K562 (cell line): ENCODE results near the gene GPR37. TPM values are rescaled to one million over a fixed set of nuclear protein-coding genes. Genes with fewer than 3 reads are reported as not detected.

Experiments used
- ATAC-seq: fragments of 200-7000 bp; cut with Tn5 transposase; 3 replicates; pipeline ENCODE4 v1.9.1; 2020; ENCODE audit warnings: moderate library complexity
- BruUV-seq: library from RNA; stranded (reverse); fragments of 400-500 nt; replicated peaks from 2 replicates; lab custom pipeline; 2021; lab: Mats Ljungman, UMichigan
- CTCF ChIA-PET: fragments of 300-600 bp; formaldehyde crosslinking; extraction: SDS; loops from one replicate; lab custom pipeline; 2021; ENCODE audit warnings: low intra/inter-chr PET ratio; lab: Yijun Ruan, JAX
- POLR2A ChIA-PET: fragments of 300-600, 350-650 bp; sonication (Branson Sonifier 250); formaldehyde crosslinking; extraction: SDS; loops from one replicate; lab custom pipeline; 2021; ENCODE audit warnings: antibody characterized with exemption, inconsistent platforms; lab: Yijun Ruan, JAX
- DNase-seq, 4 experiments: peaks; one replicate each; pipeline versions ENCODE4 v3.0.0 to v3.0.0-alpha.2; 2011 to 2018; ENCODE audit warnings: low spot score in 3 of 4, mixed read lengths in 3 of 4; ENCODE audit errors: extremely low read depth in 1 of 4
- FAIRE-seq: peaks from 2 replicates; lab custom pipeline; 2011; peaks lifted over from hg19 to GRCh38; lab: Jason Lieb, UNC
- H2AFZ ChIP-seq: 2 replicates; pipeline ENCODE4 v1.6.0; 2011; ENCODE audit warnings: low read depth, low read length, control low read depth, inconsistent platforms
- H3K27ac ChIP-seq: fragments of 200-600 bp; 3 replicates; pipeline ENCODE4 v1.8.0; 2011; ENCODE audit warnings: low read depth, mild to moderate bottlenecking, control low read depth, inconsistent platforms, low read length, moderate library complexity, mixed read lengths; ENCODE audit errors: extremely low read depth
- H3K27me3 ChIP-seq, 2 experiments: fragments of 300-600 bp in 1 of 2; 2 replicates in 1 of 2; 3 replicates in 1 of 2; pipeline versions ENCODE4 v1.6.0 to v1.8.0; 2011; ENCODE audit warnings: inconsistent platforms in 2 of 2, low read length in 2 of 2, mild to moderate bottlenecking in 1 of 2, mixed read lengths in 1 of 2, moderate library complexity in 1 of 2; ENCODE audit not compliant: control insufficient read depth in 2 of 2, insufficient read depth in 2 of 2
- H3K36me3 ChIP-seq: fragments of 300-600 bp; 3 replicates; pipeline ENCODE4 v1.8.0; 2011; ENCODE audit warnings: mild to moderate bottlenecking, low read length, inconsistent platforms; ENCODE audit not compliant: control insufficient read depth, insufficient read depth
- H3K4me1 ChIP-seq, 2 experiments: fragments of 200-600 bp in 1 of 2; replicated peaks in 1 of 2; 2 replicates in 1 of 2; 3 replicates in 1 of 2; pipeline versions ENCODE4 v1.5.1 to v1.8.0; 2011; ENCODE audit warnings: inconsistent platforms in 2 of 2, low read length in 2 of 2, mild to moderate bottlenecking in 1 of 2, mixed read lengths in 1 of 2, moderate library complexity in 1 of 2; ENCODE audit not compliant: control insufficient read depth in 2 of 2, insufficient read depth in 2 of 2
- H3K4me2 ChIP-seq: 2 replicates; pipeline ENCODE4 v1.6.1; 2011; ENCODE audit warnings: low read length, control low read depth, inconsistent platforms, mixed read lengths; ENCODE audit not compliant: insufficient read depth
- H3K4me3 ChIP-seq: fragments of 200-600 bp; sonication (generic), shearing (Covaris generic); 2 replicates; pipeline ENCODE4 v1.5.1; 2016; ENCODE audit warnings: control low read depth, inconsistent platforms
- H3K79me2 ChIP-seq: fragments of 200-600 bp; 3 replicates; pipeline ENCODE4 v1.8.0; 2011; ENCODE audit warnings: low read length, inconsistent platforms; ENCODE audit not compliant: control insufficient read depth, insufficient read depth
- H3K9ac ChIP-seq, 2 experiments: 2 replicates each; pipeline versions ENCODE4 v1.6.0 to v1.6.1; 2011; ENCODE audit warnings: low read depth in 2 of 2, low read length in 2 of 2, control low read depth in 1 of 2, inconsistent platforms in 1 of 2, mild to moderate bottlenecking in 1 of 2, mixed read lengths in 1 of 2; ENCODE audit not compliant: insufficient read depth in 1 of 2
- H3K9me1 ChIP-seq: one replicate; pipeline ENCODE4 v1.6.0; 2011; ENCODE audit warnings: inconsistent platforms, mild to moderate bottlenecking, low read length, moderate library complexity; ENCODE audit not compliant: control insufficient read depth, insufficient read depth
- H3K9me3 ChIP-seq: replicated peaks from 2 replicates; pipeline ENCODE4 v1.5.1; 2011; ENCODE audit warnings: low read depth, low read length, inconsistent platforms; ENCODE audit not compliant: control insufficient read depth, insufficient read depth
- H4K20me1 ChIP-seq: replicated peaks from 2 replicates; pipeline ENCODE4 v1.6.1; 2011; ENCODE audit warnings: low read length, inconsistent platforms, mixed read lengths; ENCODE audit not compliant: control insufficient read depth, insufficient read depth
- BACH1 ChIP-seq: fragments of 200-800 bp; sonication (Bioruptor generic); IDR thresholded peaks from 2 replicates; pipeline ENCODE4 v1.6.1; 2016; ENCODE audit warnings: missing genetic modification characterization, missing compliant biosample characterization
- CSDE1 ChIP-seq, 2 experiments: fragments of 450-650 bp; IDR thresholded peaks; 2 replicates each; pipeline ENCODE4 v1.6.1; 2016; ENCODE audit warnings: mild to moderate bottlenecking in 1 of 2
- HCFC1 ChIP-seq: IDR thresholded peaks from 2 replicates; pipeline ENCODE4 v1.6.1; 2012; ENCODE audit warnings: low read depth, low read length, improper control_type of control experiment
- HMGN3 ChIP-seq: IDR thresholded peaks from 2 replicates; pipeline ENCODE4 v1.6.1; 2011; ENCODE audit warnings: borderline replicate concordance, low read depth, mild to moderate bottlenecking, mixed read lengths, low read length; ENCODE audit not compliant: insufficient read length; ENCODE audit errors: extremely low read depth
- JUN ChIP-seq, 2 experiments: sonication (generic) in 1 of 2; formaldehyde crosslinking in 1 of 2; IDR thresholded peaks; 2 replicates each; pipeline versions ENCODE4 v1.6.1 to v1.8.0; 2012 to 2022; ENCODE audit warnings: borderline replicate concordance in 2 of 2, mild to moderate bottlenecking in 2 of 2, improper control_type of control experiment in 1 of 2, low read depth in 1 of 2, low read length in 1 of 2, missing genetic modification reagents in 1 of 2
- KDM4B ChIP-seq, 2 experiments: fragments of 450-650 bp in 1 of 2; sonication (generic) in 1 of 2; IDR thresholded peaks; 2 replicates each; pipeline ENCODE4 v1.6.1; 2016 to 2017; ENCODE audit warnings: borderline replicate concordance in 2 of 2, antibody characterized with exemption in 1 of 2, low read depth in 1 of 2, mild to moderate bottlenecking in 1 of 2
- MNT ChIP-seq, 2 experiments: fragments of 450-650 bp; conservative IDR thresholded peaks; 2 replicates each; pipeline ENCODE4 v1.6.1; 2017; ENCODE audit warnings: mild to moderate bottlenecking in 2 of 2, moderate library complexity in 2 of 2
- PML ChIP-seq: IDR thresholded peaks from 2 replicates; pipeline ENCODE4 v1.6.1; 2012; ENCODE audit warnings: low read length, inconsistent platforms
- SNRNP70 ChIP-seq: fragments of 200-400 bp; formaldehyde crosslinking; optimal IDR thresholded peaks from 2 replicates; pipeline ENCODE3; 2017; ENCODE audit warnings: low read depth, low read length
- SRSF7 ChIP-seq: fragments of 200-400 bp; formaldehyde crosslinking; optimal IDR thresholded peaks from 2 replicates; pipeline ENCODE3; 2017; ENCODE audit warnings: mild to moderate bottlenecking, low read depth, low read length
- TCF15 ChIP-seq: fragments of 250-450 bp; sonication (Bioruptor Pico); IDR thresholded peaks from 2 replicates; pipeline ENCODE4 v1.8.0; 2022; ENCODE audit warnings: moderate library complexity, mild to moderate bottlenecking, inconsistent platforms
- TFE3 ChIP-seq: fragments of 450-650 bp; formaldehyde crosslinking; IDR thresholded peaks from 2 replicates; pipeline ENCODE4 v1.4.0; 2020; ENCODE audit warnings: mild to moderate bottlenecking, mixed read lengths
- THRAP3 ChIP-seq: fragments of 450-650 bp; IDR thresholded peaks from 2 replicates; pipeline ENCODE4 v1.6.1; 2016; ENCODE audit warnings: mild to moderate bottlenecking, inconsistent platforms, borderline replicate concordance
- TSHZ1 ChIP-seq: fragments of 250-450 bp; sonication (Bioruptor Pico); IDR thresholded peaks from 2 replicates; pipeline ENCODE4 v1.4.0; 2020; ENCODE audit warnings: mild to moderate bottlenecking, moderate library complexity
- ZNF324 ChIP-seq: fragments of 250-450 bp; sonication (Bioruptor Pico); IDR thresholded peaks from 2 replicates; pipeline ENCODE4 v1.4.0; 2020; ENCODE audit warnings: mild to moderate bottlenecking
- ZNF707 ChIP-seq: fragments of 250-450 bp; sonication (Bioruptor Pico); conservative IDR thresholded peaks from 2 replicates; pipeline ENCODE4 v1.8.0; 2022; ENCODE audit warnings: inconsistent platforms, mild to moderate bottlenecking, moderate library complexity
- WGBS: fragments of 100-300 bp; shearing (Covaris generic); methylation state at CpG from one replicate; pipeline ENCODE4 v1.1.6; 2016; ENCODE audit warnings: low coverage, mixed read lengths; ENCODE audit not compliant: insufficient coverage; ENCODE audit errors: missing lambda C conversion rate; 5-methylcytosine and 5-hydroxymethylcytosine counted together
- in situ Hi-C: fragments of 300-500 bp; cut with MboI; formaldehyde crosslinking; loops from 4 replicates; pipeline ENCODE4 v1.15.0; 2018; ENCODE audit warnings: inconsistent platforms, mixed read lengths
- intact Hi-C: fragments of 100-400 bp; cut with micrococcal nuclease; formaldehyde crosslinking; loops from 2 replicates; pipeline ENCODE4 v1.14.2; 2022
- polyA plus RNA-seq, 8 experiments: library from polyadenylated mRNA; depleted of rRNA in 4 of 8; stranded (reverse) in 5 of 8; unstranded in 3 of 8; fragments of >200 nt; fragmentation: Nextera tagmentation in 2 of 8; fragmentation: Illumina TruSeq in 1 of 8; extraction: Ambion mirVana in 2 of 8; extraction: Trizol in 1 of 8; gene quantifications; 2 replicates each; pipeline versions ENCODE4 v1.2.1 to v1.2.3, GENCODE V29; 2011 to 2014; ENCODE audit warnings: inconsistent platforms in 1 of 8, missing spikeins in 1 of 8
- total RNA-seq, 7 experiments: library from RNA; depleted of rRNA in 6 of 7; stranded (reverse); fragments of >200 nt in 6 of 7; fragmentation: Illumina TruSeq in 2 of 7; extraction: Trizol in 2 of 7; gene quantifications; 2 replicates each; pipeline versions ENCODE4 v1.2.1 to v1.2.3, GENCODE V29; 2011 to 2021; ENCODE audit warnings: low replicate concordance in 1 of 7

GPR37 gene
- total and polyA plus RNA-seq, 9 of the 15 experiments (the other 6 are each of a cell fraction or from before 2014, with no cell fraction given), result 0.03 TPM; not detected in 8

- H3K27ac ChIP-seq, result no peak overlapping the region
- no TSS peak for BruUV-seq
- no peaks in the 10 kb centered on the region for H3K79me2 ChIP-seq
- intact Hi-C loops (no loop called here), in situ Hi-C loops (no loop called here)
- no peaks in the 10 kb centered on the region for H3K4me1 ChIP-seq
- 0% methylated on average over 3 of the region's 3 CpGs for WGBS
- DNase-seq (no peak), FAIRE-seq (no peak), ATAC-seq (no peak)
- ChIA-PET CTCF (no interaction called here), POLR2A (no interaction called here)
- H3K4me2 ChIP-seq, result no peak overlapping the region
- no peak overlapping the region for H3K9ac ChIP-seq
- no peaks in the 10 kb centered on the region for H3K9me1 ChIP-seq
- no peaks in the 10 kb centered on the region for H4K20me1 ChIP-seq
- no peaks in the 10 kb centered on the region for H3K9me3 ChIP-seq
- no peaks in the 10 kb centered on the region for H3K27me3 ChIP-seq
- TF ChIP-seq ZNF324, result no peak
- no peak for TF ChIP-seq TFE3
- no peak for TF ChIP-seq HCFC1
- no peak for TF ChIP-seq SRSF7
- no peak for TF ChIP-seq PML
- no peak for TF ChIP-seq TSHZ1
- TF ChIP-seq HMGN3, result no peak
- TF ChIP-seq KDM4B (IDR thresholded peaks at IDR 0.05; ENCODE audit: borderline replicate concordance in 2 of 2, low read depth in 1 of 2), result no peak
- no peak for TF ChIP-seq SNRNP70
- TF ChIP-seq THRAP3, result no peak
- TF ChIP-seq BACH1 (tag), result no peak
- TF ChIP-seq ZNF707, result no peak
- TF ChIP-seq JUN (IDR thresholded peaks at IDR 0.05; ENCODE audit: borderline replicate concordance, low read depth, low read length), result no peak
- no peak for TF ChIP-seq JUN (CRISPR knock-in tag; IDR thresholded peaks at IDR 0.05; ENCODE audit: borderline replicate concordance)
- TF ChIP-seq CSDE1 (IDR thresholded peaks at IDR 0.05), result no peak
- no peak for TF ChIP-seq MNT (conservative IDR thresholded peaks at IDR 0.05)
- TF ChIP-seq TCF15 (CRISPR knock-in tag), result no peak
- H3K4me3 ChIP-seq, result no peak overlapping the region
- H2AFZ ChIP-seq, result no peak overlapping the region
- no peaks in the 10 kb centered on the region for H3K36me3 ChIP-seq
Measured at GRCh38 chr7:124738639-124739038, 27.0 kb downstream of the GPR37 start.
